ENCODE data around the gene FER. TPM values are rescaled to one million over a fixed set of nuclear protein-coding genes. Genes with fewer than 3 reads are reported as not detected.
A peak's percentile ranks its signal among the peaks of the same experiment; 100 is the strongest.

FER gene
- total RNA-seq, 2 donors from 2014 or later = 9.5 to 9.9 TPM

DNA sequence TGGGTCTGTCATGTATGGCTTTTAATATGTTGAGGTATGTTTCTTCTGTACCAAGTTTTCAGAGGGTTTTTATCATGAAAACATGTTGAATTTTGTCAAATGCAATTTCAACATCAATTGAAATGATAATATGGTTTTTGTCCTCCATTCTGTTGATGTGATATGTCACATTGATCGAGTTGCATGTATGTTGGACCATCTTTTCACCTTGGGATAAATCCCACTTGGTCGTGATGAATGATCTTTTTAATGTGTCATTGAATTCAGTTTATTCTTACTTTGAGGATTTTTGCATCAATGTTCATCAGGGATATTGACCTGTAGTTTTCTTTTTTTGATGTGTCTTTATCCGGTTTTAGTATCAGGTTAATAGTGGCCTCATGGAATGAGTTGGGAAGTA lies 373.5 kb downstream of the FER start:
- Mint-ChIP-seq H3K27ac (no peak overlapping the region), H3K4me3 (no peak overlapping the region), H3K27me3 (no peaks in the 10 kb centered on the region), H3K9me3 (peaks cover 13% of the 10 kb centered on the region), H3K36me3 (ENCODE audit: low read depth) (no peaks in the 10 kb centered on the region), H3K4me1 (no peaks in the 10 kb centered on the region)
- no peak for ATAC-seq (replicated peaks)

DNA sequence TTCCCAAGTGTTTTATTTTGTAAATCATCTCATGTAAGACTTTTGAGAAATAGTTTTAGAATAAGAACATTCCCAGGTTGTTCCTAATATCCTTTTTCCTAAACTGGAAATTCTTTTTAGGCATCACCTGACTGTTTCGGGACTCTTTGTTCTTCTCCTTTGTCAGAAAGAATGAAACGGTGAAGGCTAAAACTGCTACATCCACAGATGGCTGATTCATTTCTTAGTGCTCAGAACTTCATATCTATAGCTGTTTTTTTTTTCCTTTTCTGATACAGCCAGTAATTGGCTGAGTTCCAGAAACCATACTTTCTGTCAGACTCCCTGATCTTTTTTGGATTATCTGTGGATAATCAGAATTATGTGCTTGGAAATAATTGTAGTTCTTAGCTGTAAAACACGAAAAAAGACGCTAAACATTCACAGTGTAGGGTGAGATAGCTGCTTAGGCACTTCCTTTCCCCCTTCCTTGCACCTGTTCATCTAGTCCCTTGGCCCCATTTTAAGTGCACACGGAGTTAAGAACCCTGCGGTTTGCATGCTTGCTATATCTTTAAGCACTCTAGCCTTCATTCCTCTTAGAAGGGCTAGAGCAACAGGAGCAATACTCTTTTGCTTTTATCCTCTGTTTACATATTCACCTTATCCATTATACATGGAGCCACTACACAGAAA lies 378.2 kb downstream of the FER start:
- ATAC-seq (replicated peaks) = no peak
- peaks cover 4% of the 10 kb centered on the region for H3K9me3 Mint-ChIP-seq
- no peaks in the 10 kb centered on the region for H3K36me3 Mint-ChIP-seq (ENCODE audit: low read depth)
- H3K4me1 Mint-ChIP-seq = no peaks in the 10 kb centered on the region
- H3K27me3 Mint-ChIP-seq = no peaks in the 10 kb centered on the region
- no peak overlapping the region for H3K27ac Mint-ChIP-seq
- no peak overlapping the region for H3K4me3 Mint-ChIP-seq

DNA sequence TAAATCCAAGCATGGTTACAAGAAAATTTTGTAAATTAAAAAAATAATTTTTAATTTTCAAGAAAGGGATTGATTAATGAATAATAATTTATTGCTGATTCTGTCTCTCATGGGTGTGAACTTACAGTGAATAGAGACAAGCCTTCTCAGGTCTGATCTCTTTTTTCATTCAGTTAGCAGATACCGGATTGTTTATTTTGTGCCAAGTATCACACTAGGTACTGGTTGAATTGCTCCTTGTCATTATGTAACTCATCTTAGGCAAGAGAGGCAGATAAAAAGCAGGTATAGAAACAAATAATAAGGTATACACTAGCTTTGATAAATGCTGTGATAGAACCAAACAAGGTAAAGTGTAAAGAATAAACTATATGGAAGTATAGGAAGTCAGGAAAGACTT lies 378.8 kb downstream of the FER start:
- no peaks in the 10 kb centered on the region for H3K36me3 Mint-ChIP-seq (ENCODE audit: low read depth)
- no peak overlapping the region for H3K4me3 Mint-ChIP-seq
- H3K27ac Mint-ChIP-seq = no peak overlapping the region
- no peak for ATAC-seq (replicated peaks)
- H3K9me3 Mint-ChIP-seq = peaks cover 4% of the 10 kb centered on the region
- H3K27me3 Mint-ChIP-seq = no peaks in the 10 kb centered on the region
- H3K4me1 Mint-ChIP-seq = no peaks in the 10 kb centered on the region

DNA sequence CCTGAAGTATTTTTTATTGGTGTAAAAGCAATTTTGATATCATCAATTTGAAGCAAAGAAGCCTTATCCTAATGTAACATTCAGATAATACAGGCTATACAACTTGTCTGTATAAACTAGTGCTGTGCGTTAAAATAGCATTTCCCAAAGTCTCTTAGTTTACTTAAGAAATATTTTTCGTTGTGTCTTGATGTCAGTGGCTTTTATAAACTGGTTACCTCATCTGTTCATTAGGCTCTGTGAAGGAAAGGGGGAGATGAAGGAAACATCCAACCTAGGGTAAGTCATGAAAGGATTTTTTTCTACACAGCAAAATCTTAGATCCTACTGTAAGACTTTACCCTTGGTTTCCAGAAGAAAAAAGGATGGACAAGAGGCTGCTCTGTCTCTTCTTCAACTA lies 389.2 kb downstream of the FER start:
- Mint-ChIP-seq H3K27ac (no peak overlapping the region), H3K36me3 (ENCODE audit: low read depth) (no peaks in the 10 kb centered on the region), H3K4me3 (no peak overlapping the region), H3K27me3 (no peaks in the 10 kb centered on the region), H3K9me3 (no peaks in the 10 kb centered on the region), H3K4me1 (no peaks in the 10 kb centered on the region)
- no peak for ATAC-seq (replicated peaks)

DNA sequence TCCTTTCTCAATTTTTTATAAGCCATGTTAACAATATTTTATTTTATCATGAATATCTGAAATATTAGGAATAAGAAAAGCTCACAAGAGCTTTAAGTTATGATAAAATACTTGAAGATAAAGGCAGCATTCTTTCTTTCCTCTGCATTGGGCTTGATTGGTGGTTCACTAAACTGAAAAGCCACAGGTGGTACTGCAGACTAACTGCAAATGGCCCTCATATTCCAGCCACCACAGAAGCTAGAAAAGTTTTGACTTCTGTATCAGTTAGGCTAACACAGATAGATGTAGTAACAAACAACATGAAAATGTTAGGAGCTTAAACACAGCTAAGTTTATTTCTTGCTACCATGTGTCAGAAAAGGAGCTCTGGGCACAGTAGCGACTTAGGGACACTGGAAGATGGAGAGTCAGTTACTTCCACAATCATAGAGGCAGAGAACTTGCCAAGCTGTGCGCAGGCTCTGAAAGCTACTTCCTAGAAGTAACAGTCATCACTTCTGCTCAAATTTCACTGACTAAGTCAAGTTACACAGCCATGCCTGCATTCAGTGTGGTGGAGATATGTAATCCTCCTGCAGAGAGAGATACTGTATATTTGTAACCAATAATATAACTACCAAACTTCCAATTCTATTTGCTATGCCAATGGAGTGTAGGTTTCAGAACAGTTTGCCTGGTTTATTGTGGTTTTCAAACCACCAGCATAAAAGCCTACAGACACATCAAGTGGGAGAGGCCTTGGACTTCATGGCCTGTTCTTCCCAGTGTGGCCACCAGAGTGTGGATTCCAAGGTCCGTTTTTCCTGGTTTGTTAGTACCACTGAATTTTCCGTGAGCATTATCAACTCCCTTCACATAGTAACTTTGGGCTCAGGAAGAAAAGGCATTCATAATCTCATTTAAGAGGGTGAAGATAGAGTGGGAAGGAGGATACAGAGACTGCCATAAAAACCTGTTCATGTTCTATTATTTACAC lies 393.8 kb downstream of the FER start:
- no peaks in the 10 kb centered on the region for H3K27me3 Mint-ChIP-seq
- no peak overlapping the region for H3K27ac Mint-ChIP-seq
- H3K4me3 Mint-ChIP-seq = no peak overlapping the region
- no peaks in the 10 kb centered on the region for H3K36me3 Mint-ChIP-seq (ENCODE audit: low read depth)
- H3K9me3 Mint-ChIP-seq = no peaks in the 10 kb centered on the region
- no peak for ATAC-seq (replicated peaks)
- no peaks in the 10 kb centered on the region for H3K4me1 Mint-ChIP-seq

DNA sequence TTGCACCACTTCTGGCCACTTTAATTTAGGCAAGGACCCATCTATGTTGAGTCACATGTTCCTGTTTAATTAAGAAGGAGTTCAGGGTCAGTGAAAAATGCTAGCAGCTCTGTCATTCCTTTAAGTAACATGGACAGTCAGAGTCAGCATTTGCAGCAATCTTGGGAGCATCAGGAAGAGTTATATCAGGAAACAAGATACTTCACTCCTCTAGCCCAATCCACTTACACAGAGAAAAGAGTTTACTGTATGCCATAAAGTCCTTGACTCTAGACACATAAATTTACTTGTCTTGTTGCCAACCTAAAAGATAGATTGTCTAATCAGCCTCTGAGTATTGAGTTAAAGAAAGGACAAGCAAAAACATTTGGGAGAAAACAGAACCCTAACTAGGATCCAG lies 395.3 kb downstream of the FER start:
- no peaks in the 10 kb centered on the region for H3K4me1 Mint-ChIP-seq
- no peak overlapping the region for H3K4me3 Mint-ChIP-seq
- no peaks in the 10 kb centered on the region for H3K27me3 Mint-ChIP-seq
- H3K9me3 Mint-ChIP-seq = no peaks in the 10 kb centered on the region
- no peak overlapping the region for H3K27ac Mint-ChIP-seq
- H3K36me3 Mint-ChIP-seq (ENCODE audit: low read depth) = no peaks in the 10 kb centered on the region
- ATAC-seq (replicated peaks) = no peak

DNA sequence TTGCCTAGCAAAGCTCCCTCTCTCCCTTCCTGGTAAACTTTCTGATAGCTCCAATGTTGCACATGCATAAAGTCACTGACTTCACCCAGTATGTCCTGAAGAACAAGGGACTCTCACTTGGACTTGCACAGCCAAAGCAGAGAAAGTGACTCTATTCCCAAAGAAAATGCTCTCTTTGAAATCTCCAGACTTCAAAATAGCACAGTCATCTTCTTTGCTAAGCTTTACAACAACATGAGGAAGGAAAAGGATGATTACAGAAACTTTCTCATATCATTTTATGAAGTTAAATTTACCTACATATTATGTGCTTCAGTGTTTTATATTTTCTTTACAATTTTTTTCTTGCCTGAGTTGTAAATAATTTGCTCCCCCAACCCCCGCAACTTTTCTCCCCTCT lies 397.4 kb downstream of the FER start:
- H3K36me3 Mint-ChIP-seq (ENCODE audit: low read depth) = no peaks in the 10 kb centered on the region

DNA sequence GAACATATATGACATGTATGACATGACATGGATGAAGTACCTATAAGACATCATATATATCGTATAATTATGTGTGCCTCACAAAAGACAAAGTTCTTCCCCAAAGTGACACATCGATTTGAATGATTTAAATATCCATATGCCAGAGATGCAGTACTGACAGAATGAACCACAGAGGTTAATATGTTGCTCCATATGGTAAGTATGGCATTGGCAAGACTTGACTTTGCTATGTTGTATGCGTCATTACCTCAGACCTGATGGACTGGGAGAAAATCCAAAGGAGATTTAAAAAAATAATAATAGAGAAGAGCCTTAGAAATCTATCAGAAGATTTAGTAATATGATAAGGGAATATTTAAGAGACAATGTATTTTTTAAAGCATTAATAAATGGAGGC lies 398.9 kb downstream of the FER start:
- H3K27me3 Mint-ChIP-seq = no peaks in the 10 kb centered on the region
- H3K36me3 Mint-ChIP-seq (ENCODE audit: low read depth) = no peaks in the 10 kb centered on the region
- H3K4me1 Mint-ChIP-seq = no peaks in the 10 kb centered on the region
- no peak overlapping the region for H3K4me3 Mint-ChIP-seq
- no peaks in the 10 kb centered on the region for H3K9me3 Mint-ChIP-seq
- no peak overlapping the region for H3K27ac Mint-ChIP-seq
- ATAC-seq (replicated peaks) = no peak

More for the DNA sequence above, 397.4 kb downstream of the FER start:
- Mint-ChIP-seq H3K9me3 (no peaks in the 10 kb centered on the region), H3K4me1 (no peaks in the 10 kb centered on the region), H3K27me3 (no peaks in the 10 kb centered on the region), H3K27ac (no peak overlapping the region), H3K4me3 (no peak overlapping the region)
- ATAC-seq (replicated peaks) = no peak

DNA sequence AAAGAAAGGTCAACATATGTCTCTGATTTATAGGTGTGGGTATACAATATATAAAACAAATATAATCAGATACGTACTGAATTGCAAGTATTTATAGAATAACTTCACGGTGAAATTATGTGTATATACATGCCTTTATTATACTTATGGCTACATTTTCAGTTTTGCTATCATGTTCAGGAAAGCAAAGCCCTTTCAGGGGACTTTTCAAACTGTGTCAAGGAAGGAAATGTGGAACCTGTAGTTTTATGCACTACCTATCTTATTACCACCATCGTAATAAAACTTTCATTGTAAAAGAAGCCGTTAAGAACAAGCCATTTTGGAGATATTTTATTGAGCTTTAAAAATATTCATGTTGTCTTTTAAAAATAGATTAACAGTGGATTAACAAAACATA lies 404.9 kb downstream of the FER start:
- Mint-ChIP-seq H3K27ac (no peak overlapping the region), H3K4me1 (no peaks in the 10 kb centered on the region), H3K27me3 (no peaks in the 10 kb centered on the region), H3K9me3 (no peaks in the 10 kb centered on the region), H3K4me3 (no peak overlapping the region), H3K36me3 (ENCODE audit: low read depth) (no peaks in the 10 kb centered on the region)
- ATAC-seq (replicated peaks) = no peak

DNA sequence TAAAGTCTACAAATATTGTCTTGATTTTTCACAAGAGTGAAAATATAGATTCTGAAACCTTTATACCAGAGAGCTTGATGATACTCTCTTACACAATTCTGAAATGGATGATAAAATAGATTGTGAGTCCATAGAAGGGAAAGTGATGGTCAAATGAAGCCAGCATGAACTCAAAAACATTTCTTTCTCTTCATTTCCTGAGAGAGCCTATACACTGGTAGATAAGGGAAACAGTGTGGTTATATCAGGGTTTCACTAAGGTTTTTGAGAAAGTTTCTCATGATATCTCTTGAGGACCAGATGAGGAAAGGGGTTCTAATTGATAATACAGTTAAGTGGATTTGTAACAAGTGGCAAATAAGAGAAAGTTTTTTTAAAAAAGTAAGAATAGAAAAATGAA lies 407.9 kb downstream of the FER start:
- ATAC-seq (replicated peaks) = no peak
- Mint-ChIP-seq H3K27ac (no peak overlapping the region), H3K36me3 (ENCODE audit: low read depth) (no peaks in the 10 kb centered on the region), H3K4me1 (no peaks in the 10 kb centered on the region), H3K9me3 (no peaks in the 10 kb centered on the region), H3K4me3 (no peak overlapping the region), H3K27me3 (no peaks in the 10 kb centered on the region)

DNA sequence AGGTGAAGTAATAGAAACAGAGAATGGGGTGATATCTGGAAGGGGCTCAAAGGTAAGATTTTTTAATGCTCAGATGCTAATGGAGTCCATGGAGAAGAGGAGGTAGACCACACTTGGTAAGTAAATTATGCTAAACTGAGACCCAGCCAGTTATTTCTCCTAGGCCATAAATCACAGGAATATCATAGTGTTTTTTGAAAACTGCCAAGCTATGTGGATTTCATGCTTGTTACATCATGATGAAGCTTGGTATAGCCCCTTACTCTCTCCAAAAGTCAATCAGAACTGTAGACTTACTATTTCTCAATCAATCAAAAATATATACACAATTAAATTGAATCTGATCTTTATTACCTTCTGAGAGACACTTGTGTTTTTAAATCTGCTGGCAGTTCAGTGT lies 409.2 kb downstream of the FER start:
- H3K4me3 Mint-ChIP-seq = no peak overlapping the region
- no peaks in the 10 kb centered on the region for H3K36me3 Mint-ChIP-seq (ENCODE audit: low read depth)
- no peak for ATAC-seq (replicated peaks)
- no peaks in the 10 kb centered on the region for H3K27me3 Mint-ChIP-seq
- no peak overlapping the region for H3K27ac Mint-ChIP-seq
- no peaks in the 10 kb centered on the region for H3K9me3 Mint-ChIP-seq
- no peaks in the 10 kb centered on the region for H3K4me1 Mint-ChIP-seq

DNA sequence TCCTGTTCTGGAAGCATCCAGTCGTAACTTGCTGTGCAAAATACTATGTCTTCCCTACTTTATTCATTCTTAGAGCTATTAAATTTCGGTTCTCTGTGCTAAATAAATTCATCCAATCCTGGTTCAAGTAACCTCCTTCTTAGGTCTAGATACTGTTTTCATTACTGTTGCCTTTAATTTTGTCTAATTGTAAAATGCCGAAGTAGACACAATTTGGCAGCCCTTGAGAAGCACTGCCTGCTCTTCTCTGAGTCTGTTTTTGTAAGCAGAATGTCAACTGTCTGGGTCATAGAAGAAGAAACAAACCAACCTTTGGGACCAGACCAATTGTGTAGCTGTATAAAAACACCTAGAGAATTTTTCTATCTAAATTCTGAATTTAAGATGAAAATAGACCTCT lies 412.8 kb downstream of the FER start:
- H3K27ac Mint-ChIP-seq = no peak overlapping the region
- no peaks in the 10 kb centered on the region for H3K4me1 Mint-ChIP-seq
- no peak for ATAC-seq (replicated peaks)
- H3K27me3 Mint-ChIP-seq = no peaks in the 10 kb centered on the region
- H3K36me3 Mint-ChIP-seq (ENCODE audit: low read depth) = no peaks in the 10 kb centered on the region
- H3K4me3 Mint-ChIP-seq = no peak overlapping the region
- H3K9me3 Mint-ChIP-seq = no peaks in the 10 kb centered on the region

DNA sequence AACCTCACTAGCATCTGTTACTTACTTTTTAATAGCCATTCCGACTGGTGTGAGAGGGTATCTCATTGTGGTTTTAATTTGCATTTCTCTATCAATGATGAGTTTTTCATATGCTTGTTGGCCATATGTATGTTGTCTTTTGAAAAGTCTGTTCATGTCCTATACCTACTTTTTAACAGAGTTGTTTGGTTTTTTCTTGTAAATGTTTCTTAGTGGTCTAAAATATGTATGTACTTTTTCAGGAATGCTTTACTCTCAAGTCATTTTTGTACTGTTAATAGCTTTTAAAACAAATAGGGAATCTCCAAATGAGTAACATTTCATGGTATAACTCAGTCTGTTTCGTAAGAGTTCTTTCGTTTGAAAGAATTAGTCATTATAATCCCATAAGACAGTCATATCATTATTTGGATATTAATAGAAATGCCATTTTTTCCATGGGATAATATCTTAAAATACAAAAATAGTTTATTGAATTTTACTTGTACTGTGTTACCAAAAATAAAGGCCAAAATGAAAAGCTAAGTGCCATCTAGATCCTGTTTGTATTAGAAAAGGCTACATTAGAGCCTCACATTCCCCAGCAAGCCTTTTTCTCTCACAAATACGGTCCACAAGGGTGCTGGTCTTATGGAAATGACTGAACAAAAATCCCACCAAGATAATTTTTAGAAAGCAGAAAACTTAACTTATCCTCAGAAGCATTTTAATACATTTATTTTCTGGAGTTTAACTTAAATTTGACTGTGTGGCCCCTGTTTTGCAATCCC lies 414.4 kb downstream of the FER start:
- no peak overlapping the region for H3K4me3 Mint-ChIP-seq
- no peaks in the 10 kb centered on the region for H3K4me1 Mint-ChIP-seq
- no peak overlapping the region for H3K27ac Mint-ChIP-seq
- no peaks in the 10 kb centered on the region for H3K9me3 Mint-ChIP-seq
- peak; percentile 44 for ATAC-seq (replicated peaks)
- H3K36me3 Mint-ChIP-seq (ENCODE audit: low read depth) = no peaks in the 10 kb centered on the region
- no peaks in the 10 kb centered on the region for H3K27me3 Mint-ChIP-seq

DNA sequence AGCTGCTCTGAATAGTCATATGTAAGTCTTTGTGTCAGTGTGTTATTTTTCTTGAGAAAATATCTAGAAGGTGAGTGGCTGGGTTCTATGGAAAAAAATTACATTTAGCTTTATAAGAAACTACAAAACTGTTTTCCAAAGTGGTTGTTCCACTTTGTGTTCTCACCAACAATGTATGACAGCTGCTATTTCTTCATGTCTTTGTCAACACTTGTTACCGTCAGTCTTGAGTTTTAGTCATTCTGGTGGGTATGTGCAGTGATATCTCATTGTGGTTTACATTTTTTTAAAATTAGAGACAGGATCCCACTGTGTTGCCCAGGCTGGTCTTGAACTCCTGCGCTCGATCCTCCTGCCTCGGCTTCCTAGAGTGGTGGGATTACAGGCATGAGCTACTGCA lies 415.6 kb downstream of the FER start:
- no peak overlapping the region for H3K27ac Mint-ChIP-seq
- no peaks in the 10 kb centered on the region for H3K9me3 Mint-ChIP-seq
- no peak for ATAC-seq (replicated peaks)
- H3K27me3 Mint-ChIP-seq = no peaks in the 10 kb centered on the region
- H3K4me1 Mint-ChIP-seq = no peaks in the 10 kb centered on the region
- H3K4me3 Mint-ChIP-seq = no peak overlapping the region
- no peaks in the 10 kb centered on the region for H3K36me3 Mint-ChIP-seq (ENCODE audit: low read depth)

DNA sequence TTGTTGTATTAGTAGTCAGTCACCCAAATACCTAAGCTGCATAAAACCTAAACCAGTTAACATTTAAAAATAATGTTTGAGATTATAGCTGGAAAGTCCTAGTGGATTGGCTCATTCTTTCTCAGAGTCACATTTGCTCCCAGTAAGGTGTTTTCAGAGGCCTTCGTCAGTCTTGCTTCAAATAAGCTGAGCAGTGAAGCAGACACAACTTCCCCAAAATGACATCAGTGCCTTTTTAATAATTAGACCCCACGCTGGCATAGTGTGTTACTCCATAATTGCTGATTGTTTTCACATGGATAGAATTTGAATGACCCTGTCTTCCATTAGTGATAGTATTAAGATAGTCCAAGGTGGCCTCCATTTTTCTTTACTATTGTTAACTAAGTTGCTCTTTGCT lies 416.3 kb downstream of the FER start:
- no peak overlapping the region for H3K4me3 Mint-ChIP-seq
- H3K27ac Mint-ChIP-seq = no peak overlapping the region
- no peak for ATAC-seq (replicated peaks)
- no peaks in the 10 kb centered on the region for H3K4me1 Mint-ChIP-seq
- no peaks in the 10 kb centered on the region for H3K9me3 Mint-ChIP-seq
- H3K27me3 Mint-ChIP-seq = no peaks in the 10 kb centered on the region
- H3K36me3 Mint-ChIP-seq (ENCODE audit: low read depth) = no peaks in the 10 kb centered on the region

Data from activated T-helper 17 cell treated with anti-CD3 and anti-CD28 coated beads, Interleukin-2, amount 50 U/mL, for 72 hours (primary cell).